HG03039 (cell line): ENCODE data around the gene MAMLD1.

Source experiments
- ATAC-seq: cut with Tn5 transposase; IDR thresholded peaks from one replicate; pipeline ENCODE4 v1.9.1; 2021; ENCODE audit warnings: mild to moderate bottlenecking, moderate library complexity; ENCODE audit not compliant: unreplicated experiment

The MAMLD1 gene

DNA sequence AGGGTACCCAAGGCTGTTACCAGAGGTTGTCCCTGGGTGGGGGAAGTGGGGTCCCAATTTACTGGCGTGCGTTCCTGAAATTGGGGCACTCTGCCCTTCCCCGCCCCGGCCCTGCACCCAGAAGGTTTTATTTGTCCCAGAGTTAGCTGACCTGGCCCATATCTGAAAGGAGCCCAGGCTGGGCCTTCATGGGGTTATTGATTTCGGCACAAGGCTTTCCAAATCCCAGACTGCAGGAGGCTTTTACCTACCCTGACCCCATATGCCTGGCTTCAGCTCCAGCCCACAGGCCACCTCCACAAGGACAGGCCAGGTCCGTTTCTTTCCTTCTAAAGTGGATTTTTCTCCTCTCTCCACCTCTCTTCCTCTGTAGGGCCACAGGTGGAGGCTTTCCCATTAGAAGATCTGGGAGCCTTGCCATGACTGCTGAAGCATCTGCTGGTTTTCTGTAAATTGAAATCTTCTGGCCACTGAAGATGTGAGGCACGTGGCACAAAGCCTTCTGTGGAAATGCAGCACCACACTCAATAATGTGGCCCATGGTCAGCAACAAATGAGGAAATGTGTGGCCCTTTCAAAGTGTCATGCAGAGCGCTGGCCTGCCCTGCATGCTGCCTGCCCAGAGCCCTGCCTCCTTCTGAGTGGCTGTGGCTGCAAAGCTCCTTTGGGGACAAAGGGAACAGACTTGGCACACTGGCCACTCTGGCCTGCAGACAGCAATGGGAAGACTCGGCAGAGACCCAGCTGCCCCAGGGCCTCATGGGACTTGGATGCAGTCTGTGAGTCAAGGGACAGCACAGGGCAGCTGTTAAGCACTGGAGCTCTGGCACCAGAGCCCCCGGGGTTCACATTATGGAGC is 162.2 kb downstream of the MAMLD1 start:
- no peak for ATAC-seq

DNA sequence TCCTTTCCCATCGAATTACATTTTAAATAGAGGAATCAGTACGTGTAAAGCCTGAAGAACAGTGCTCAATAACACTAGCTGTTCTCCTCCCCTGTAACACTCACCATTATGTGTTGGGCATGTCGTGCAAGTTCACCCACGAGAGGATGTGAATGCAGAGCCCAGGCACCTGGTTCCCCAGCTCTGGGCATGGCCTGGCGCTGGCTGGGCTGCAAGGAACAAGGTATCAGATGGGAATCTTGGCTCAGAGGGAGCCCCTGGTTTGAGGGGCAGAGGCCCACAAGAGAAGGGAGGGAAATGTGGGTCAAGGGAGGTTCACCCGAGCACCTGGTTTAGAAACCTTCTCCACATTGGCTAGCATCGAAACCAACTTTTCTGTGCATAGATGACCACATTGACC is 163.6 kb downstream of the MAMLD1 start:
- ATAC-seq, result no peak

DNA sequence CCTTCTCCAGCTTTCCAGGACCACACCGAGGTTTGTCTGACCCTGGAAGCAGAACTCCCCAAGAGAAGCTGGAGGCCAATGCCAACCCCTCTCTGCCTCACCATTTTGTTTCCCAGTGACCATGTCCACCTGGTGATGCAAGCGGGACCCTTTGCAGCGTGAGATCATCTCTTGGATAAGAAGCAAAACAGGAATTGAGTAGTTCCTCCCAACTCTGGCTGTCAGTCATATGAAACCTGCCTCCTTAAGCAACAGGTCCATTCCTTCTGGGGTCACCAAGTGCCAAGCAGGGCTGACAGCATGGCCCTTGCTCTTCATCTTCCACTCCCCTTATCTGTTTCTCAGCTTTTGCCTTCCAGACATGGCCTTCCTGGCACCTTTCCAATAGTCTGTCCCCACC is 164.0 kb downstream of the MAMLD1 start:
- no peak for ATAC-seq

DNA sequence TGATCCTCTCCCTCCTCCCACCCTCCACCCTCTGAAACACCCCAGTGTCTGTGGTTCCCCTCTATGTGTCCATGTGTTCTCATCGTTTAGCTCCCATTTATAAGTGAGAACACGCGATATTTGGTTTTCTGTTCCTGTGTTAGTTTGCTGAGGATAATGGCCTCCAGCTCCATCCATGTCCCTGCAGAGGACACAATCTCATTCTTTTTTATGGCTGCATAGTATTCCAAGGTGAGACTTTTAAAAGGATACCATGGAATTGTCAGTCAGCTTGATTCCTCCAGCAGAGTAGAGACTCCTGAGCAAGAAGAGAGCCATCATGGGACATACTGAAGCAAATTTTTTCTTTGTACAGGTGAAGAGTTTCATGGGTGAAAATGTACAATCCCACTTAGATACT is 166.5 kb downstream of the MAMLD1 start:
- ATAC-seq, result no peak

DNA sequence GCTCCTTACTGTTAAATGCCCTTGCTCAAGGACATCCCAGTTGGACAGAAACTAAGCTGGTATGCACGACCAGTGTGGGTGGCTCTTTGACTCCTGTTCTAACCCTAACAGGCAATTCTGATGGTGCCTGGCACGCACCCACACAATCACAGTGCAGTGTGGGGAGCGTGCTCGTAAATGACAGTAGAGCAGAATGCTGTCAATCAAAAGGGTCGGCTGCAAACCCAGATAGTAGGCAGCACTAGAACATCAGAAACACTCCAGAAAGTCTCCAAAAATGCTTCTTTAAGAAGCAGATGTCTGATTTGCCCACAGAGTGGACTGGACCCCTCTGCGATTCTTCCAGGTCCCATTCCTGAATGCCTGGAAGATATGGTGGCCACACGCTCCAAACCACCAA is 167.7 kb downstream of the MAMLD1 start:
- ATAC-seq, result no peak

DNA sequence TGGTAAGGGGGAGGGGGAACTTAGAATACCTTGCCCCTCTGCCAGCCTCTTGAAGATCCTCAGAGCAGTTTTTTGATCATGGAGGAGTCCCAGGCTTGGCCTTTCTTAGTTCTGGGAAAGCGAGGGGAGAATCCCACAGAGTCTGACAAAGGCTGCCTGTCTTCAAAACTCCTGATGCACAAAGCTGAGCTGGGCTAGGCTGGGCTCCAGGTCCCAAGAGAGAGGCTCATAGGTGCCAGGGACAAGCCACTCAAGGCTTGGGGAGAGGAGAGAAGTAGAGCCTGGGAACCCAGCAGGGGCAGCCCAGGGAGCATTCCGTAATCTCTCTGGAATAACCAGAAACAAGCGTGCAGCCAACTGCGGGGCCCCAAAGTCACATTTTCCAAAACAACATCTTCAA is 168.3 kb downstream of the MAMLD1 start:
- ATAC-seq, result no peak

DNA sequence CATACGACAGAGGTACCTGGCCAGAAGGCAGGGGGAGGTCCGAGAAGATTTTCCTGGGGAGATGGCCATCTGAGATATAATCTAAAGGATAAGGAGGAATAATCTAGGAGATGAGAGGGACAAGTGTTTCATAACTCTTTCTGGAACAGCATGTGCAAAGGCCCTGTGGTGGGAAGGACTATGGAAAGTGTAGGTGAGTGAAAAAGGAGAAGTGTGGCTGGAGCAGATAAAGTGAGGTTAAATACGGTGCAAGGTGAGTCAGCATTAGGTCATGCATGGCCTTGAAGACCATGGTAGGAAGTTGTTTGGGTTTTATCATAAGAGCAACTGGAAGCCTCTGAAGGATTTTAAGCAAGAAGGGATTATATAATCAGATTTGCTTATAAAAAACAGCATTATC is 170.7 kb downstream of the MAMLD1 start:
- no peak for ATAC-seq

DNA sequence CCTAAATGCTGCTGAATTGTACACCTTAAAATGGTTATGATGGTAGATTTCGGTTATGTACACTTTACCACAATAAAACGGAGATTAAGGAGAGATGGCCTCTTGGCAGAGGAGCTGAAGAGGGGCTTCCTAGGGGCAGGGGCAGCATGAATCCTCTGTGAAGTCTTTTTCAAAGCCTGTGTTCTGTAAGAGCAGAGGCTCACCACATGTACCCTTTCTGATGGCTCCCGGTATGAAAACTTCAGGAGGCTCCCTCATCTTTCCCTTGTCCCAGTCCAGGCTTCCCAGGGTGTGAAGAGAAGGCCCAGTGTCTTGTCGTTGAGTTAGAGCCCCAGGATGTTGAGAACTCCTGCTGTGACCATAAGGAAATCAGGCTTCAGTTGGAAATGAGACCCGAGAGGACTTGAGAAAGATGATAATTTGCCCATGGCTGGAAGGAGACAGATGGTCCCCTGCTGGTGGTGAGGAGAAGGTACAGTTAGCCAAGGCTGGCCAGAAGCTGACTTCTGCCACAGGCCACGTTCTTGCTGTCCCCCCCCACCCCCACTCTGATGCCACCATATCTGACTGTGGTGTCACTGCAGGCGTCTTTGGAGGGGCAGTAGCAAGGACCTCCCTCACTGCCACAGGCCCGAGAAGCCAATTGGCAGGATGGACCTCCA is 173.5 kb downstream of the MAMLD1 start:
- no peak for ATAC-seq

DNA sequence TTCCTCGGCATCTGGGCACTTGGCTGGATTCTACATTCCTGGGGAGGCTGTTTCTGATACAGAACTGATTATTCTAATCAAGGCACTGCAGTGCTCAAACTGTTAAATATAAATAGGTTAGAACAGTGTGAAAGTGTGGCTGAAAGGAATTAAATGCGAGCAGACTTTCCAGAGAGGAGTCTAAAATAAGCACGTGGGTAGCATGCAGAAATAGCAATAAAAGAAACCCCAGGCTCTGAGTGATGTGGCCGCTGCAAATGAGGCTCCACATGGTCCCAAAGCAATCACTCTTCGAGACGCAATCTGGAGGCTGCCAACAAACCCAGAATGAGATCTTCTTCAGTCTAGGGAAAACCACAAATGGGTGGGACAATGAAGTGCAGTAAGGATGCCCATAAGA is 174.7 kb downstream of the MAMLD1 start:
- no peak for ATAC-seq

DNA sequence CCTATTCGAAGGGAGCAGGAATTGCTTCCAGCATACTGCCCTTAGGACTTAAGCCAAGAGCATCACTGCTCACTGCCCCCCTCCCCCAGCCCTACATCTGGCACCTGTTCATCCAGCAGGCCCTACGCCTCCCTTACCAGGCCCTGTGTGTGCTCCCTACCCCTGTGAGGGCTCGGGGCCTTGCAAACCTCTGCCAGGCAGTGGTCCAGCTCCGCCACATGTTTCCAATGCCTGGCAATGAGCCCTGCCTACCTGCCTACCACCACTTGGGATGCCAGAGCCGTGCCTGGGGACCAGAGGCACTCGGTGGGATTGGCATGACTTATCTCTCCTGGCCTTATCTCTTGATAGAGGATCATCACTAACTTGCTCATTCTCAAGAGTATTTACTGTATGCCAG is 177.8 kb downstream of the MAMLD1 start:
- no peak for ATAC-seq

DNA sequence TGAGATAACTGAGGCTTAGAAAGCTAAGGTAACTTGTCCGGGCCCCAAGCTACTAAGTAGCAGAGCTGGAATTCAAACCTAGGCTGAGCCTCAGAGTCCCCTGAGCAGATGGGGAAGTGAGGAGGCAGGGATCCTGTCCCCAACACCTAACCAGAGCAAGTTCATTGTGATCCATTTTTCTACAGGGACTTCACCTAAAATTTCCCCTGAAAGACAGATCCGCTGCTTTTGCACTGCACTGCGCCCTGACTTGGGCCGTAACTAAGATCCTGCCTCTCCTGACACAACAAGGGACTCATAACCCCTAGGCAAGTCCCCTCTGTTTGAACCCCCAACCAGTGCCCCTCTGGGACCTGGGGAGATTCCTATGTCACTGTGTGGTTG is 179.7 kb downstream of the MAMLD1 start:
- ATAC-seq, result peak; percentile 35

DNA sequence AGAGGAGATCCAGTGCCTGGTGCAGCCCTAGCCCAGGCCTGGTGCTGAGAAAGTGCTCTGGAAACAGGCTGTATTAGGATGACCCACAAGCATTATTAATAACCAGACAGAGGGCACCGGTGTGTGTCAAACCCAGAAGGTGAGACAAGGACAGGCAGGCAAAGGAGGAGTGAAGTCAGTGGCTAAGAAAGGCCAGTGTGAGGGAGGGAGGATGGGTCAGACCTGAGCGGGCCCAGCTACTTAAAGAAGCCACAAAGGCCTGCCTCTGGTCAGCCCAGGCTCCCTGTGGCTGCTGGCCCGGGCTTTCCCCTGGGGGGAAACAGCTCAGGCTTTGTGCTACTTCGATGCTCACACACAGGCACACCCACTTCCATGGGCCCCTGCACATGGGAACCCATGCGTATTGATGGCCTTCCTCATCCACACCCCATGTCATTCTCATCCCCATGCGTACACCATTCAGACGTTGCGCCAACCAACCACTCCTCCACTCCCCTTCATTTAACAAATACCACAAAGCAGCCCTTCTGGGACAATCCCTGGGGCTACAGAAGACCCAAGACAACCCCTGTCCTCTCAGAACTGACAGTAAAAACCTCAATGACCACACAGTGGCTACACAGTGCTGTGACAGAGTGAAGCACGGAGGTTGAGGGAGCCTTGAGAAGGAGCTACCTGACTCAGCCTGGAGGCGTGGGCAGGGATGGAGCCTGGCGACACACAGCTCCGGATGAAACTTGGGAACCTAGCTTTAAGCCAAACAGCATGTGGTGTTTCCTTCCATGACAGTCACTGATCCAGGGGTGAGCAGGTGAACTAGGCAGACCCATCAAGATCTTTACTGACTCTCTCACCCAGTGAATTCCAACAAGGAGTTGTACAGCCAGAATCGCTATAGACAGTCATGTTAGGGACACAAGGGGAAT is 180.4 kb downstream of the MAMLD1 start:
- peak; percentile 51 for ATAC-seq

DNA sequence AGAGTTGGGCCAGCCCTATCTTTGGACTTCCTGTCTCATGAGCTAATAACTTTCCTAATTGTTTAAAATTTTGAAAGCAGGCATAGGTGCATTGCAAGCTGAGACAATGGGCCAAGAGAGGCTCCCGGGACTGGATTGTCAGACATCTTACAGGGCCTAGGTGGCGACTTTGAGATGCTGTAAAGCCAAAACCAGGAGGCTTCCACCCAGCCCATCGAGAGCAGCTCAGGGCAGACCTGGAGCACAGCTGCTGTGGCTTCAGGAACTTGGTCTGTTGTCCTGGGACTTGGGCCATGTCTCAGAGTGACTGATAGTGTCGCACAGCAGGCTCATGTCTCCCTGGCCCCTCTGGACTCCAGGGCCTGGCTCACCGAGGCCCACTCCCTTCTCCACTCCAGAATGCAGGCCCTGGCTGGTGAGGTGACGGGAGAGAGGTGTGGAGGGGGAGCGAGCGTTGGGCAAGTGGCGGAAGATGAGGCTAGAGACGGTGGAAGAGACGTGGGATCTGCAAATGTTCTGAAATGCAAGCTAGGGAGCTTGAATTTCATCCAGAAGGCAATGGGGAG is 181.2 kb downstream of the MAMLD1 start:
- no peak for ATAC-seq

DNA sequence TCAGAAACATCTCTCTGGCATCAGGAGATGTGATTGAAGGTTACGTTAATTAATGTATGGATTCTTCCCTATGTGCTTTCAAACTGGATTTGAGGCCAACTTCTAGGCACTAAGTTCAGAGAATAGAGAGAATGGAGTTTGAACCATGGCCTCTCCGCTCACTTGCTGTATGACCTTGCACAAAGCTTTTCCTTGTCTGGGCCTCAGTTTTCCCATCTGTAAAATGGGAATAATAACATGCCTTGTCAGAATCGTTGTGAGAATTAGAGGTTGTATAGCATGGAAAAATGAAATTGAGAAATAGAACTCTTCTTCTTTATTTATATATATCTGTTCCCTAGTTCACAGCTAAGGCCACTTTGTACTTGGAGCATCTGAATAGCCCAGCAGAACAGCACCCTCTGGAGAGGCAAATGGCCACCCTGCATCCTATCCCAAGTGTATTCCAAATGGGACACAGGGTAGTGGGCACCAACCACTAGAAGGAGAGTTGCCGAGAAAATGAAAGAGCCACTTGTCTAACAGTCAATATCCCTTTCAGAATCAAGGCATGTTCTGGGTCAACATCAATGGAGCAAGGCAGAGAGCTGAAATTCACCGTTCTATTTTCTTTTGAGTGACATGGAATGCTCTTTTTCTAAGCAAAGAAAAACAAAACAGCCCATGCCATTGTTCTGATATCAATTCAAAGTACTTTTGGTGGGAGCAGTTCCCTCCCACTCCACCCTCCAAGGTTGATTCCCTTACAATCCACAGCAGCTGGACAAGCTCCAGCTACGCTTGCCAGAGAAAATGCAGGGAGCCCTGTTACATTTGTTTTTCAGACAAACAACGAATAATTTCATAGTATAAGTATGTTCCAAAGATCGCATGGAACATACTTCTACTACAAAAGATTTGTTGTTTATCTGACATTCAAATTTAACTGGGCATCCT is 182.0 kb downstream of the MAMLD1 start:
- no peak for ATAC-seq

DNA sequence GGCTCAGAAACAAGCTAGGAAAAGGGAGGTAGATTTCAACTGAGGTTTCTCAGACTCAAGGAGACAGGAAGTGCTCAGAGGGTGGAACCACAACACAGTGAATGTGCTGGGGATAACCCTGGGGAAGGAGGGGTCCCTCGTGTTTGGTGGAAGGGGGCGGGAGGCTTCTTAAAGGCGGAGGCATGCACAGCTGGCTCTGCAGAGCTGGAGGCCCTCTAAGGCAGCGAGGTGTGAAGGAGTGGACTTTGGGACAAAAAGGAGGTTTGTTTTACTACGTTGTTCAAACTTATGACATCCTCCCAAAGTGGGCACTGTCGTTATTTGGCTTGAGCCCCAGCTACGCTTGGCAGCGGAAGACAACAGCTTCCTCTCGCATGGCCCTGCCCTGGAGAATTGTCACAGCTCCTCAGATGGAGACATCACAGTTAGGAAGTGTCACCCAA is 183.6 kb downstream of the MAMLD1 start:
- no peak for ATAC-seq

DNA sequence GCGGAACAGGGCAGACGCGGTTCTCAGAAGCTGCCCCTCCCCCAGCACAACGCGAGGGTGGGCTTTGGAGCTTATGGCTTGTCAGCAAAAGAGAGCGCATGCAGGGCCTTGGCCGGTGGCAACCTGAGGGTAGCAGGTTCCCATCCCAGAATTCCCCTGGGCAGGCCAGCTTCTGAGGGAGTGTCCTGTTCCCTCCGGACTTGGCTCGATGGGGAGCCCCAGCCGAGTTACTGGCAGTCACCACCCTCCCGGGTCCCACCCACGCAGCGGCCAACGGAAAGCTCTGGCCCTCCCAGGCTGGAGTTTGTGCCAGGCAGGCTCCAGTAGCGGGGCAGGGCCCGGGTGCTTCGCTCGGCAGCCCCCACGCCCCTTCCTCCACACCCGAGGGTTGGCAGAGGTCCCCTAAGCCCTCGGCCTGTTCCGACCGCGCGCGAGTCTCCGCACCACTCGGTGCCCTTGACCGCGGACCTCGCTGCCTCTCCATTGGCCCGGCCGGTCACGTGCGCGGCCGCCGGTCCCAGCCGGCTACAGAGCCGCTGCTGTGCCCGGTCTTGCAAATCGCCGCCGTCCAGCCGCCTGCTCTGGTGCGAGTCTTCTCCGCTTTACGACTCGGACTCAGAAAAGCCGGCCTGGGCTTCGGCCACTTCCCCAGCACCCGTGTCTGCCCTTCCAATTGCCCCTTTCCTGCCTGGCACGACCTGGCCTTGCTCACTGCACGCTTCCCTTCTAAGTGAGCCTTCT is 184.4 kb downstream of the MAMLD1 start:
- peak; percentile 38 for ATAC-seq

DNA sequence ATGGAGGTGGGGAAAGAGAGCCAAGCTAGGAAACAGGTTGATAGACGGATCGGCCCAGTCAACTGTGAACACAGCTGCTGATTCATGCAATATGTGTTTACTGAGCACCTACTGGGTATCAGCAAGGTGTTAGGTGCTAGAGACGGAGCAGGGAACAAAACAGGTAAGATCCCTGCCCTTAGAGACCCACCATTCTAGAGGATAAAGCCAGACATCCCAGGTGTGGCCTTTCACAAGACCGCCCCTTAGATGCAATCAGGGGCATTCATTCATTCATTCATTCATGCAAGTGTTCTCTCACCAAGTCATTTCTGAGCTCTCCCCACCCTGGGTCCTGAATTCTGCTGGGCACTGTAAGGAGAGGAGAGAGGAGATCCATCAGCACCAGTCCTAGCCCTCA is 185.1 kb downstream of the MAMLD1 start:
- no peak for ATAC-seq

DNA sequence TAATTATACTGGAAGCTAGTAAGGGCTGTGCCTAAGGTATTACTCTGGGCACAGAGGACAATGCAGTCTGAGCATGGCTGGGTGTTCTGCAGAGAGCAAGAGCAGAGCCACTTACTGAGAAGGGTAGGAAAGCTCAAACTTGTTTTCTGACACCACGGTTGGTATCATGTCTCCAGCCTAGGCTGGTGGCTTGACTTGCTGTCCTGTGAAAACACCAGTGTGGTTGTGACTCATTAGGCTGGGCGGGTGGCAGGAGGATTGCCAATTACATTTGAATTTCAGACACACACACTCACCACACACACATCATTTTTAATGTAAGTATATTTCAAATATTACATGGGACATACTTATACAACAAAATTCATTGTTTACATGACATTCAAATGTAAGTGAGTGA is 185.6 kb downstream of the MAMLD1 start:
- no peak for ATAC-seq

DNA sequence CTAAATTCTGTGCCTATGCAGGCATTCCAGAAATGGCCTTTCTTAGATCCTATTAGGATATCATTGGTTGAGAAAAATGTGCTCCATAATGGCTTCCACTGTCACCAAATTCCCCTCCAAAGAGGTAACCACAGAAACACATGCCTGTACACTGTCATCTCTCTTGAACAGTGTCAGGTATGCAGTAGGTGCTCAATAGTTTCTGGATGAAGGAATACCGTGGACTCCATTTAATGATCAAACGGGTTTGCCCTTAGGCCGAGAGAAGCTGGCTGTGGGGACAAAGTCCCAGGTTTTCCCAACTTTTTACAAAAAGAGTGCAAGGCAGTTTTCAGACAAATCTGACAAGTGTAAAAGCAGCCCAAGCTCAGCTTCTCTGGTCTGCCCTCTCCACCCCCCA is 188.8 kb downstream of the MAMLD1 start:
- no peak for ATAC-seq
